GM11168 (cell line): ENCODE results near the gene EML2.
"Not testable (repeated sequence)": the region's sequence is repeated elsewhere in the genome, so short reads cannot be mapped to it uniquely, and the experiment has no call there.

ENCODE experiments used
- in situ Hi-C: fragments of 300-500 bp; cut with MboI; formaldehyde crosslinking; loops from one replicate; pipeline ENCODE4 v1.12.0; 2022; ENCODE audit warnings: low sequenced_read_pairs; ENCODE audit not compliant: unreplicated experiment

Gene EML2, protein sequence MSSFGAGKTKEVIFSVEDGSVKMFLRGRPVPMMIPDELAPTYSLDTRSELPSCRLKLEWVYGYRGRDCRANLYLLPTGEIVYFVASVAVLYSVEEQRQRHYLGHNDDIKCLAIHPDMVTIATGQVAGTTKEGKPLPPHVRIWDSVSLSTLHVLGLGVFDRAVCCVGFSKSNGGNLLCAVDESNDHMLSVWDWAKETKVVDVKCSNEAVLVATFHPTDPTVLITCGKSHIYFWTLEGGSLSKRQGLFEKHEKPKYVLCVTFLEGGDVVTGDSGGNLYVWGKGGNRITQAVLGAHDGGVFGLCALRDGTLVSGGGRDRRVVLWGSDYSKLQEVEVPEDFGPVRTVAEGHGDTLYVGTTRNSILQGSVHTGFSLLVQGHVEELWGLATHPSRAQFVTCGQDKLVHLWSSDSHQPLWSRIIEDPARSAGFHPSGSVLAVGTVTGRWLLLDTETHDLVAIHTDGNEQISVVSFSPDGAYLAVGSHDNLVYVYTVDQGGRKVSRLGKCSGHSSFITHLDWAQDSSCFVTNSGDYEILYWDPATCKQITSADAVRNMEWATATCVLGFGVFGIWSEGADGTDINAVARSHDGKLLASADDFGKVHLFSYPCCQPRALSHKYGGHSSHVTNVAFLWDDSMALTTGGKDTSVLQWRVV

DNA sequence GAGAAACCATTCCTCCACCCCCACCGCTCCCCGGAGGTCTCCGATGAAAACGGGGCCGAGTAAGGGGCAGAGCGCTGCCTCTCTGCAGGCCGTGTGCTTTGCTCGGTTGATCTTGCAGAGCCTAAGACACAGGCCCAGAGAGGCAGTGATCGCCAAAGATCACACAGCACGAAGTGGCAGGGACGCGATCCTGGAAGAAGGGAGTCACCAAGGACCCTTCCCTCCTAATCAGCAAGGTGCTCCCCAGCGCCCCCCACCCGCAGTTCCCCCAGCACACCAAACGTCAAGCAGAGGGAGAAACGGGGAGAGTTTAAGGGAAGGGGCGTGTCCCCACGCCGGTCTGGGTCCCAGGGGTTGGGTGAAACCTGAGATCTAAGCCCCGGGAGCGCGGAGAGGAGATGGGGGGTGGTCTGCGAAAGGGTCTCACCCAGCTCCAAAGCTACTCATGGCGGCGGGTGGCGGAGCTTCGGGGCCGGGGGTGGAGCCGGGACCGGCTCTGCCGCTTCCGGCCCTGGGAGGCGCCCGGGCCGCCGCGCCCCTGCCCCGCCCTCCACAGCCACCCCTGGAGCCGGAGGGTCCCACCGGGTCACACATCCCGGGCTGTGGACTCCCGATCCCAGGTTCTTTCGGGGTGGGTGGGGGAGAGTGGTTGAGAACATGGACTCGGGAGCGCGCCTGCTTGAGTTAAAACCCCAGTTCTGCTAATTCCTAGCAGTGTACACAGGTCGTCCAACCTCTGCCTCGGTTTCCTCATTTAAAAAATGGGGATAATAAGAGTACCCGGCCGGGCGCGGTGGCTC lies at the start of gene EML2:
EML2 (minus strand) TSS at position 468 of the 800 bp plus-strand sequence; CDS start at position 447, 21 bp downstream.
- in situ Hi-C loops: no loop called here

DNA sequence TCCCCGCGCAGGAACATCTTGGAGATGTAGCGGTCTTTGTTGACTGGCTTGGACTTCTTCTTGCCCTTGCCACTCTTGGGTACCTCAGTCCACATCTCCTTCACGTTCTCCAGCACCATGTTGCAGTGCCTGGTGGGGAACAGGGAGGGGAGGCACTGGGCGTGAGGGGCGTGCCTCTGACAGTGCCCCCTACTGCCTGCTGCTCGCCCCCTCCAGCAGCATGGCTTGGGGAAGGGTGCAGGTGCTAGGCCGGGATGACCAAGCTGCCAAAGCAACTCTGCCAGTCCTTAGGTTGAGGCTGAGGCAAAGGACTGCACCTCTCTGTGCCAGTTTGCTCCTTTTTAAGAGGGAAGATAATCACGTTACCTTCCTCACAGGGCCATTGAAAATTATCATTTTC lies 48.4 kb upstream of the EML2 start:
- in situ Hi-C loops: no loop called here

DNA sequence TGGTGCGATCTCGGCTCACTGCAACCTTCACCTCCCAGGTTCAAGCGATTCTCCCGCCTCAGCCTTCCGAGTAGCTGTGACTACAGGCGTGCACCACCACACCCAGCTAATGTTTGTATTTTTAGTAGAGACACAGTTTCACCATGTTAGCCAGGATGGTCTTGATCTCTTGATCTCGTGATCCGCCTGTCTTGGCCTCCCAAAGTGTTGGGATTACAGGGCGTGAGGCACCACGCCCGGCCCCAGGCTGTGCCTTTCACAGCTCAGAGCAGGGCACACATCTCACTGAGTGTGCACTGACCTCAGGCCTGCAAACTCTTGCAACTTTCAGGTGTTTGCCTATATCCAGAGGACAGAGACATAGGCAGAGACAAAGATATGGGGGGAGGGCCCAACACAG lies 45.8 kb upstream of the EML2 start:
- in situ Hi-C loops: not testable (repeated sequence)

DNA sequence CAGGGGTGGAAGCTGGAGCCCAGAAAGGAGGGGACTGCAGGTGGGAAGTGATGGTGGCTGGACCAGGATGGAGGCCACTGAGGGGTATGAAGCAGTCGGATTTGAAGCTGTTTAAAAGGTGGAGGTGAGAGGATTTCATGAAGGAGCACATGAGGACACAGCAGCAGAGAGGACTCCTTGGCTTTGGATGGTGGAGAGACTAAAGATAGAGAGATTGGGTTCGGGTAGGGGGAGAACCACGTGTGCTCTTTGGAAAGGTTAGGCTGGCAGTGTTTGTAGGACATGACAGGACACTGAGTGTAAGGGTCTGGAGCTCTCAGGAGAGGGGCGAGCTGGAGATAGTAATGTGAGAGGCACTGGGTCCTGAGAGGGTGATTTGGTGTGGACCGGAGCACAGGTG lies 43.7 kb upstream of the EML2 start:
- in situ Hi-C loops: no loop called here

DNA sequence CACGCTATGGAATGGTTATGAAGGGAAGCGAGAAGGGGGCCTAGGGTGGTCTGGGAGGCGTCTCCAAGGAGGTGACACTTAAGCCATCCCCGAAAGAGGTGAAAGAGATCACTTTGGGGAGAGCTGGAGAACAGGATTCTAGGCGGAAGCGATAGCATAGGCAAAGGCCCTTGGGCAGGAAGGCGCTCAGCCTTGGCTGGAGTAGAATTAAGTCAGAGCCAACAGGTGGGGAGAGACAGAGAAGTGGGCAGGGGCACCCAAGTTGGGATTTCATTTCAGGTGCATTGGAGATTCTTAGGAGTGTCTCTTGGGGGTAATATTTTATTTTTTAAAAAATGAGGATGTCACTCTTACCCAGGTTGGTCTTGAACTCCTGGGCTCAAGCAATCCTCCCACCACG lies 42.9 kb upstream of the EML2 start:
- in situ Hi-C loops: no loop called here

DNA sequence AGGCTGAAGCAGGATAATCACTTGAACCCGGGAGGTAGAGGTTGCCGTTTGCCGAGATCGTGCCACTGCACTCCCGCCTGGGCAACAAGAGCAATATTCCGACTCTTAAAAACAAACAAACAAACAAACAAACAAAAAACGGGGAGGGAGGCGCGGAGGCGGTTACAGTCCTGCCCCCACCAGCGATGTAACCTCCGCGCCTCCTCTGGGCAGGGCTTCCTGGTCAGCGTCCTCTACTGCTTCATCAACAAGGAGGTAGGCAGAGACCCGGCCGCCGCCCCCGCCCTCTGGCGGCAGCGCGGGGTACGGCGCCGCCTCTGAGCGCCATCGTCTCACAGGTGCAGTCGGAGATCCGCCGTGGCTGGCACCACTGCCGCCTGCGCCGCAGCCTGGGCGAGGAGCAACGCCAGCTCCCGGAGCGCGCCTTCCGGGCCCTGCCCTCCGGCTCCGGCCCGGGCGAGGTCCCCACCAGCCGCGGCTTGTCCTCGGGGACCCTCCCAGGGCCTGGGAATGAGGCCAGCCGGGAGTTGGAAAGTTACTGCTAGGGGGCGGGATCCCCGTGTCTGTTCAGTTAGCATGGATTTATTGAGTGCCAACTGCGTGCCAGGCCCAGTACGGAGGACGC lies 42.3 kb upstream of the EML2 start:
- in situ Hi-C loops: no loop called here

DNA sequence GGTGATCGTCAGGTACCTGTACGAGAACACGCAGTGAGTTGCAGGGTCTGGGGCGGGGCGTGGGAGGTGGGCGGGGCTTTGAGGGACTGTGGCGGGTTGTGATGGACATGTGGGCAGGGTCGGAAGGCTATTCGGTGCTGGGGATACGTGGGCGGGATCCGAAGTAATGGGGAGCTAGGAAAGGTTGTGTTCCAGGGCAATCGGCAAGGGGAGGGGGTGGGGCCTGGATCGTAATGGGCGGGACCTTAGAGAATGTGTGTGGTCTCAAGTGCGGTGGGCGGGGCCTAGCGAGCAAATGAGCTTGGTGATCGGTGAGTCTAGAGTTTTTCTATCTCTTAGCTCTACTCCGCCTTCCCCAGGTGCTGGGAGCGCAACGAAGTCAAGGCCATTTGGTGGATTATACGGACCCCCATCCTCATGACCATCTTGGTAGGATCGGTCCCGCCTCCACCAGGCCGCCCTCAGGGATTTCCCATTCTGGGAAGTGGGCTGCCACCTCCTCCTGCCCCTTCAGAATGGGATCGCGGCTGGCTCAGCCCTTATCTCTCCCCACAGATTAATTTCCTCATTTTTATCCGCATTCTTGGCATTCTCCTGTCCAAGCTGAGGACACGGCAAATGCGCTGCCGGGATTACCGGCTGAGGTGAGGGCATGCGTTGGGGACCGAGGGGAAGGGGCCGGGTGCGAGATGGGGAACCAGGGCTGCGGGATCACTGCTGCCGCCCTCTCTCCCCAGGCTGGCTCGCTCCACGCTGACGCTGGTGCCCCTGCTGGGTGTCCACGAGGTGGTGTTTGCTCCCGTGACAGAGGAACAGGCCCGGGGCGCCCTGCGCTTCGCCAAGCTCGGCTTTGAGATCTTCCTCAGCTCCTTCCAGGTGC lies 38.4 kb upstream of the EML2 start:
- in situ Hi-C loops: no loop called here

DNA sequence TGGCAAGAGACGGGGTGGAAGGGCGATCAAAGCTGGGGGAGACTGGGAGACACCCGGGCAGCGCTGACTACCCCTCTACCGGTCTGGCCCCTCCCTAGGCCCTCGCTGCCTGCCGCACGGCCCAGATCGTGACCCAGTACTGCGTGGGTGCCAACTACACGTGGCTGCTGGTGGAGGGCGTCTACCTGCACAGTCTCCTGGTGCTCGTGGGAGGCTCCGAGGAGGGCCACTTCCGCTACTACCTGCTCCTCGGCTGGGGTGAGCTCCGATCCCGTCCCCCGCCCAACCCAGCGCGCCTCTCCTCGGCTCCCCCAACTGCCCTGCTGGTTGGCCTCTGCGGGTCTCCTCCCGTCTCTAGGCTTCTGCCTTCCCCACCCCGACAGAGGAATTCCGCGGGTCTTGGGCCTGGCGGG lies 37.7 kb upstream of the EML2 start:
- in situ Hi-C loops: no loop called here

DNA sequence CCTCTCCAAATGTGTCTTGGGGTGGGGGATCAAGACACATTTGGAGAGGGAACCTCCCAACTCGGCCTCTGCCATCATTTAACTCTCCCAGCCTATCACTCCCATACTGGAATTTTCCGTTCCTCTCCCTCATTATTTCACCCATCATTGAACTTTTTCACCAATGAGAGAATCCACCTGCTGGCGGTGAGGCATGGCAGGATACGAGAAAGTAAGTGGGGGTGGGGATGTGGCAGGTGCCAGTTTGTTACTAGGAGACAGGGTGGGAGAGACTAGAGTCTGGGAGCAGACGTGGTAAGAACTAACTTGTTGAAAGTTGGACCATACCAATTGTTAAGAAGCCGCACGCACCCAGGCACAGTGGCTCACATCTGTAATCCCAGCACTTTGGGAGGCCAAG lies 35.7 kb upstream of the EML2 start:
- in situ Hi-C loops: no loop called here

DNA sequence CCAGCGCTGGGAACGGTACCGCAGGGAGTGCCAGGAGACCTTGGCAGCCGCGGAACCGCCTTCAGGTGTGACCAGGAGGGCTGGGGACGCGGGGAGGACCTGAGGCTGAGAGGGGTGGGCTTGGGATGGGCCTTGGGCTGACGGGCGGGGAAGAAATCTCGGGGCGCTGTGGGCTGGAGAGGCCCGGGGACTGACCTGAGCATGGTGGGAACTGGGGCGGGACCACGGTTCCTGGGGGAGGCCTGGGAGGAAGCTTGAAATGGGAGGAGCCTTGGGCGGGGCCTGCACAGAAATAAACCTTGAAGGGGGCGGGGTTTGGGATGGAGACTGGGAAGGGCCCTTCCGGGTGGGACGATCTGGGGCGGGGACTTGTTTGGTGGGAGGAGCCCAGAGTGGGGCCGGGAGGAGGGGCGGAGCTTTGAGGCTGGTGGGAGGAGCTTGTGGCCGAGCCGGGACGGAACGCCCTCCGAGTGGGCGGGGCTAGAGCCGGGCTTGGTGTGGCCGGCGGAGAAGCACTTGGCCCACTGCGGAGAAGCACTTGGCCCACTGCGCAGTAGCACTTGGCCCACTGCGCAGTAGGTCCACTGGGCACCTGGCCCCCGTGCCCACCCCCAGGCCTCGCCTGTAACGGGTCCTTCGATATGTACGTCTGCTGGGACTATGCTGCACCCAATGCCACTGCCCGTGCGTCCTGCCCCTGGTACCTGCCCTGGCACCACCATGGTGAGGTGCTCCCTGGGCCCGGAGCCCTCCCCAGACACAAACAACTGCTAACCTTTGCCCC lies 31.7 kb upstream of the EML2 start:
- in situ Hi-C loops: no loop called here

DNA sequence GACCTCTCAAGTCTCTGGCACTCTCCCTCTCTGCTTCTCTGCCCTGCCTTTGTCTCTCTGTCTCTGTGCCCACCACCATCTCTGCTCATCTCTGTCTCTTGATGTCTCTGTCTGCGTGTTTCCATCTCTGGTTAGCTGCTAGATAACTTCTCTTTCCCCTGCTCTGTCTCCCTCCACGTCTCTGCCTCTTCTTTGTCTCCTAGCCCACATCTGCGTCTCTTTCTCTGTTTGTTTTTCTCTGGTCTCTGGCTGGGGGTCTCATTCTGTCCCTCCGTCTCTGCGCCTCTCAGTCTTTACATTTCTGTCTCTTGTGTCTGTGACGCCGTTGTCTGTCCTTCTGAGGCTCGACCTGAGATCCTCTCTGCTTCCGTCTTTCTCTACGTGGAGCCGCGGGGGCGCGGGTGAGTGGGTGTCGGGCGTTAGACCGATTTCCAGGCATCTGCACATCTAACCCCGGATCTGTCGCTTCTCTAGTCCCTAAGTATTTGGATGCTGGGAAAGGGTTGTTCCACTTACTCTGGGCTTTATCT lies 29.2 kb upstream of the EML2 start:
- in situ Hi-C loops: no loop called here

DNA sequence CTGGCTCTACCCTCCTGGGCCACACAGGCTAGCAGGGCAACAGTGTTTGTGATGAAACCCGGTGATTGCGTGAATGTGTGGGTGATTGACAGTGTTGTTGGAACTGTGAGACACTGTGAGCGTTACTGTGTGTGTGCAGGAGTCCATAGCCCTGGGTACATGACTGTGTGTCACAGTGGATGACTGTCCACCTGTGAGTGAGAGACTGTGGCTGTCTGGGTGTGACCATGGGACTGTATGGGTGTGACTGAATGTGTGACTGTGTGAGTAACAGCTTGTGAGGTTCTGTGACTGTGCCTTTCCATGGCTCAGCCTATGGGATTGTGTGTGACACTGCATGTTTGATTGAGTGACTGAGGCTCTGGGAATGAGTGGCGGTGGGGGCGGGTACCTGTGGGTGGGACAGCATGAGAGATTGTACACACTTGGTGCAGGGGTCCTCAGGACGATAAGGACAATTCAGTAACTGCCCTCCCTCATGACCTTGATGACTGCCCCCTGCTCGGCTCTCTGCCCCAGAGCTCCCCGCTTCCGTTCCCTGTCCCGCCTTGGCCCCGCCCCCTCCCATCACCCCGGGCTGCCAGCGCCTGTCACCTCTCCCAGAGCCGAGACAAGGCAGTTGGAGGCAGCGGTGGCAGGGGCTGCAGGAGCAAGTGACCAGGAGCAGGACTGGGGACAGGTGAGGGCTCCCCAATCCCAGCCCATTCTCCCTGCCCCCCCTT lies 28.6 kb upstream of the EML2 start, which contains the start of gene GIPR:
GIPR (plus strand) TSS at position 602 of the 722 bp plus-strand sequence. CDS start 1,300 bp downstream, outside the sequence.
- in situ Hi-C loops: no loop called here

DNA sequence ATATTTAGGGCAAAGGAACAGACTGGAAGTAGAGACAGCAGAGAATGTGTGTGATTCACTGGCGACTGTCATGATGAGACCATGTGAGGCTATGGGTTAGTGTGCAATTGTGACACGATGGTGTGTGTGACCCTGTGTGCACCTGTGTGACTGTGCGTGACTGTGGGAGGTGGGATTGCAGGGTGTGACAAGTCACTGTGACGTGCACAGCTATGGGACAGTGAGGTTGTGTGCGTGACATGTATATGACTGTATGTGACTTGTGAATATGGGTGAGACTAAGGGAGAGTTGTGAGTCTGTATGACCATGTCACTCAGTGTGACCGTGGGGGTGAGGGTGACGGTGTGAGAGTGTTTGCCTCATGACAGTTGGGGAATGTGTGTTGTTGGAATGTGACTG lies 25.4 kb upstream of the EML2 start:
- in situ Hi-C loops: no loop called here

DNA sequence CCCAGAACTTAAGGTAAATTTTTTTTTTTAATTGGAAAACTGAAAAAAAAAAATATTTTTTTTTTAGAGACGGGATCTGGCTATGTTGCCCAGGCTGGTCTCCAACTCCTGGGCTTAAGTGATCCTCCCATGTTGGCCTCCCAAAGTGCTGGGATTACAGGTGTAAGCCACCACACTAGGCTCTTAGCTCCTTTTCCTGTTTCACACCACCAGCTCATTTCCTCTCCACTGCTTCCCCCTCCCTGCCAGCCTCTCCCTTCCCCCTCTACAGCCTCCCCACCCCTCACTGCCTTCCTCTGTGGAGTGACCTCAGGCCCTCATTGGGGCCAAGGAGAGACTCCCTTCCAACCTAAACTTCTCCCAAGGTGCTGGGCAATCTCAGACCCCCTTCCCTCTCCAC lies 24.6 kb upstream of the EML2 start:
- in situ Hi-C loops: no loop called here

DNA sequence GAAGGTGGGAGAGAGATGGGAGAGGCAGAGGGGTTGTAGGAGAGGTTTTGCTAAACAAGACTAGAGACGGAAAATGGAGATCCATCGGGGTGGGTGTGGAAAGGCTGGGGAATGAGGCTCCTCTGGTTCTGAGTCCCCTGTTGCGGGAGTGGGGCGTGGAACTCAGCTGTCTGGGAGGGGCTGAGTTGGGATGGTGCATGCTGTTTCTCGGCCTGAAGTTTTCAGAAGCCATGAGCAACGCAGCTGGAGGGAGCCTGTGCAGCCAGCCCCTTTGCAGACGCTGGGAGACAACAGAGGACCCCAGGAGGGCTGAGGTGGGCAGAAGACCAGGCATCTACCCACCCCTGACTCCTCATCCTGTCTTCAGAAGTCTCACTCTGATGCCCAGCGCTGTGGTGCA lies 21.4 kb upstream of the EML2 start:
- in situ Hi-C loops: no loop called here

DNA sequence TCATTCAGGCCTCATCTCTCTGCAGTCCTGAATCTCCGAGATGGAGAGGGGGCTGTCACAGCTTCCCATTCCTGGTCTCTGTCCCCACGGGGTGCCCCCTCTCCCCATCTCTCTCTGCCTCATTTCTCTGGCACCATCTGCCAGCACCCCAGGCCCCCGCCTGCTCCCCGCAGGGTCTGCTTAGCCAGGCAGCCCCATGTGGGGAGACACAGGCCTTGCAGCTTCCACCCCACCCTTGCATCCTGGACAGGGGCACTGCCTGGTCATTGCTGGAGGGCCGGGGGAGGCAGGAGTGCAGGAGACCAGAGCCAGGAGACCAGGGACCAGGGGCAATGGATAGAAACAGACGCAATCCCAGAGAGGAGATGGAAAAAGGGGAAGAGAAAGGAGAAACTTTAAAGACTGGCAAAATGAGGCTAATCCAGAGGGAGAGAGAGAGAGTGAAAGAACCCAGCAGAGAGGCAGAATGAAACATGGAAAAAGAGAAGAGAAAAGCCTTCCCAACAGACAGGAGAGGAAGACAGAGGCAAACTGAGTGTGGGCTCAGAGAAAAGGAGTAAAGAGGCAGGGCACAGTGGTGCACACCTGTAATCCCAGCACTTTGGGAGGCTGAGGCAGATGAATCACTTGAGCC lies 20.0 kb upstream of the EML2 start:
- in situ Hi-C loops: no loop called here

DNA sequence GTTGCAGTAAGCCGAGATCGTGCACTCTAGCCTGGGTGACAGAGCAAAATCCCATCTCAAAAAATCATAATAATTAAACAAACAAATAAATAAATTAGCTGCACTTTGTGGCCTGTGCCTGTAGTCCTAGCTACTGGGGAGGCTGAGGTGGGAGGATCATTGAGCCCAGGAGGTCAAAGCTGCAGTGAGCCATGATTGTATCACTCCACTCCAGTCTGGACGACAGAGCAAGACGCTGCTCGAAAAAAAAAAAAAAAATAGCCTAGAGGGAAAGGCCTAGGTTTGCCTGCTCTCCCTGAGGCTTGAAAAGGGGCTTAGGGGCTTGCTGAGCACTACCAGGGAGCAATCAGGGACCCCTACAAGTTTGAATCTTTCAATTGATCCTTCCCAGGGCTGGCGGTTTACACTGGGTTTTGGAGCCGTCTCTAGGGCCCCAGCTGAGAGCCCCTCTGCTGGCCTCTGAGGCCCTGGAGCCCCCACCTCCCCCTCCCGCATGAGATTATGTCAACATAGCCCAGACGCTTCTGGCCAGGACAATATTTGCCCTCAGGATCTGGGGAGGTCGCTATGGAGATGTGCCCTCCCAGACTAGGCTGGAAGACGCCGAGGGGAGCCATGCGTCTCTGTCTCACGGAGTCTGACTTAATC lies 18.4 kb upstream of the EML2 start:
- in situ Hi-C loops: no loop called here
